HG03139 (cell line): ENCODE measurements around the gene FBH1.
A peak's percentile ranks its signal among the peaks of the same experiment; 100 is the strongest.

Source experiments
- ATAC-seq: cut with Tn5 transposase; IDR thresholded peaks from one replicate; pipeline ENCODE4 v1.9.1; 2021; ENCODE audit not compliant: unreplicated experiment

FBH1 gene

DNA sequence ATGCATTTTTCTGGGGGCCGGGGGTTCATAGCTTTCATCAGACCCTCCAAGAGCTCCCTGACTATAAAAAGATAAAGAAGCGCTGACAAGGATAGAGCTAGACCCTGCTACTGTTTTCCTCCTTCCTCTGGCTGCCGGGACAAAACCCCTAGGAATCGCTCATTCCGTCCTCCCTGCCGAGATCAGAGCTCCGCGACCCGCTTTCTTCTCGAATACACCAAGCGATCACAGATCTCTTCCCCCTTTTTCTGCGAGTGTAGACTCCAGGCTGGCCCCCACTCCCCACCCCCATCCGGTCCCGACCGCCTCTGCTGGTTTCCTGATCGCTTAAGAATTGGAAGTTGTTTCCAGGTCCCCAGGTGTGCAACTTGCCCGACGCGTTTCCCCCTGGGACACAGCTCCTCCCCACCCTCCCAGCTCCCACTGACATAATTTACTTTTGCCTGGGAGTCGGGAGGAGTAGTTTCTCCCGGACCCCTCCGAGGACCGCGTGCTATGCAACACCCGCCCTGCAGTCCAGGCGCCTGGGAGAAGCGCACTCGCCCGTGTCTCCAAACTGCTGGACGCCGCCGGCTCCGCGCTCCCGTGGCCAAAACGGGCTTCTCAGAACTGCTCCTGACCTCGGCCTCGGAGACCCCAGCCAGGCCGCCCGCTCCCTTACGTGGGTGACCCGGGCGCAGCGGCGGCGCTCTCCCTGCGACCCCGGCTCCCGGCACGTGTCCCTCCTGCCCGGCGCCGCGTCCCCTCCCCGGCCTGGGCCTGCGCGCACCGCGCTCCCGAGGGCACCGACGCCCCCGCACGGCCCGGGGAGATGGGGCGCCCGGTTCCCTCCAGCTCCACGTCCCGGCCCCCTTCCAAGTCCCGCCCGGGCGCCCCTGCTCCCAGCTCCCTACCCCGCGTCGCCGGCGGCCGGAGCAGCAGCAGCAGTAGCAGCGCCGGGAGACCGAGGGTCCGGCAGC is 86.7 kb downstream of the FBH1 start:
- ATAC-seq, result peak; percentile 6

DNA sequence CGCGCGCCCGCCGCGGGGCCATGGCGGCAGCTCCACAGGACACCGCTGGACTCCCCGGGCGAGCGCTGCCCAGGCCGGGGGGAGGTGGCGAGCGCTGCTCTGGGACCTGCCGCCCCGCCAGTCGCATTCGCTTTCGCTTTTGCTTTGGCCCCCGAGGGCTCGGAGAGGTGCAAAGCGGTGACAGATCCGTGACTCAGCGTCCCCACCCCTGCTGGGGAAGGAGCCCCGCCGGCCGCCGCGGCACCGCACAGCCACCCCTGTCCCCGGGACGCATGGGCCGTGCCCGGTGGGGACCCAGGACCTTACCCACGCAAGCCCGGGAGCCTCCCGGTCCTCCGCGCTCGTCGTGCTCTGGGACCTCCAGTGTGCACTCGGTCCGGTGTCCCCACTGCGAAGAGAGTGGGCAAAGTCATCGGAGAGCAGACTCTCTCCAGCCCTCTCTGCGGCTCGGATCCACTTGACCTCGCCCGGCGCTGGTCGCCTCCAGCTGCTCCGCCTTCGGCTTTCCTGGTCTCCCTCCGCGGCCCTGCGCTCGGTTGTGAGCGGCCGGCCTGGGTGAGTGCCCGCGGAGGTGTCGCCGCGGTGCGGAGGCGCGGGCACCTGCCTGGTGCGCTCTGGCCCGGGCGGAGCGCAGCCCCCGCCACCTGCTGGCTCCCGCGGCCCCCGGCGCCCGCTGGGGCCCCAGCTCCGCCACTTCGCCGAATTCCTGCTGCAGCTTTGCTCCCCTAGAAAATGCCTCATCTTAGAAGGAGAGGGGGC is 87.6 kb downstream of the FBH1 start, which contains the start of gene IL15RA:
Gene IL15RA, minus strand, starts transcription at position 73 of the 759 bp plus-strand sequence. Its CDS starts 51 bp downstream, at position 22.
- peak; percentile 48 for ATAC-seq

DNA sequence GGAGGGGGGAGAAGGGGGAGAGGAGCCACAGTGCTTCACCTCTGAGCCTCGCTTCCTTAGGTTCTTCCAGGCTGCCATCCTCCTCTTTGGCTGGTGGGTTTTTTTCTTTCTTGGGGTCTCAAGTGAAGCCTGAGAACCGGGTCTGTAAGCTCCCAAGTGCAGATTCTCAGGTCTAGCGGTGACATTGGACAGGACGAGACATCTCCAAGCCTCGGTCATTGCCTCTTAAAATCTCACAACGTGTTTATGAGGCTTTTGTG is 88.1 kb downstream of the FBH1 start:
- no peak for ATAC-seq

DNA sequence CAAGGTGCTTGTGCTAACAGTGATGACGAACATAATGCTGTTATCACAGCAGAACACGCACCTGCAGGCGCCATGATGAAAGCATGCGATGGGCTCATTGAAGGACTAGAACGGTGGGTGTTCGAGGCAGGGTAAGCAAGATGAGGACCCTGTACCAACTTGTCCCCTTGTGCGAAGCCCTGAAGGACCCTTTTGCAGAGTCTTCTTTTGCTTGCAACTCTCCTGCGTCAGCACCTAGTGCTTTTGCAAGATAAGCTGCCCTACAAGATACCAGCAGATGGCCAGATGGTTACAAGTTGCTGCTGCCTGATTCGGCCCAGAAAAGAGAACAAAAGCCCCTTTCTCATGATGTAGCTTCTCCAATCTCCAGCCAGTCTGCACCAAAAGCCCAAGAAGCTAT is 91.5 kb downstream of the FBH1 start:
- ATAC-seq, result no peak

DNA sequence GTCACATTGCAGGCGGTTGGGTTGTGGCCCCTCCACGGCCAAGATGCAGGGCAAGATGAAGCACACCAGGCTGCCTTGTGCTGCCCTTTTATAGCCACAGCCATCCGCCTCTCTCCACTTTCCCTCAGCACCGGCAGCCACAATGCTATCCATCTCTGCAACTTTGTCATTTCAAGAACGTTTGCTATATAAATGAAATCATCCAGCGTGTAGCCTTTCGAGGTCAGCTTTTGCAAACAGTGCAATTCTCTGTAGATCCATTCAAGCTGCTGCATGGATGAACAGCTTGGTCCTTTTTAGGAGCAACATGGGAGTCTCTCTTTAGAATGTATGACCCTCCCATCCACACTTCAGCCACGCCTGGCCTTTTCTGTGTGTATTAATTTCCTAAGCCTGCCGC is 93.7 kb downstream of the FBH1 start:
- ATAC-seq, result no peak

DNA sequence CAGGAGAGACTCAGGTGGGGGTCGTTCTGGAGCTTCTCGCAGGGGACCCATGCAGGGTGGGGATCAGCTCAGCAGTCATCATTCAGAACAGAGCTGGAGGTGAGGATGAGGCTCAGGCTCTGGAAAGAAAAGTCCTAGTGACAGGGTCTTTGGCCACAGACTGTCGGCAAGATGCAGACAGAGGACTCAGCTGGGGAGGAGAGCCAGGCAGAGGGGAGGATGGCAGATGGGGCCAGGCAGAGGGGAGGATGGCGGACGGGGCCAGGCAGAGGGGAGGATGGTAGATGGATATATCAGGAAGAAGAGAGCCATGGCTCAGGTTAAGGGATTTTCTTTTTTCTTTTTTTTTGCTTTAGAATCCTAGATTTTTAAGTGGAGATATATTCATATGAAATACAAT is 95.0 kb downstream of the FBH1 start:
- no peak for ATAC-seq
